ENCODE data around the gene FOLR1.

- TF ChIP-seq CTCF (IDR thresholded peaks at IDR 0.05) = no peak
- no peak for TF ChIP-seq POLR2A (IDR thresholded peaks at IDR 0.05; ENCODE audit: low read depth)
Measured at GRCh38 chr11:72222106-72222891, 30.4 kb downstream of the FOLR1 start.

Measured in esophagus muscularis mucosa (tissue), 3 donors.